WERI-Rb-1 (cell line): ENCODE results near the gene UBE2E1.
A peak's percentile ranks its signal among the peaks of the same experiment; 100 is the strongest.

ENCODE experiments used
- DNase-seq: peaks from one replicate; pipeline ENCODE4 v3.0.0-alpha.2; 2020
- H3K27ac ChIP-seq: fragments of 250-450 bp; sonication (Bioruptor Pico); 2 replicates; pipeline ENCODE4 v1.5.1; 2020; ENCODE audit warnings: mild to moderate bottlenecking, moderate library complexity
- H3K27me3 ChIP-seq: fragments of 250-450 bp; sonication (Bioruptor Pico); 2 replicates; pipeline ENCODE4 v1.5.1; 2021; ENCODE audit warnings: mild to moderate bottlenecking, low read depth, moderate library complexity; ENCODE audit not compliant: insufficient read depth, severe bottlenecking
- H3K36me3 ChIP-seq: fragments of 250-450 bp; sonication (Bioruptor Pico); 2 replicates; pipeline ENCODE4 v1.5.1; 2020; ENCODE audit warnings: mild to moderate bottlenecking, moderate library complexity
- H3K4me3 ChIP-seq: 2 replicates; pipeline ENCODE4 v1.5.1; 2011; ENCODE audit warnings: low read depth, mild to moderate bottlenecking, control low read depth, low read length
- H3K9me3 ChIP-seq: fragments of 250-450 bp; sonication (Bioruptor Pico); 2 replicates; pipeline ENCODE4 v1.5.1; 2021; ENCODE audit warnings: mild to moderate bottlenecking, moderate library complexity; ENCODE audit not compliant: severe bottlenecking
- TF ChIP-seq, protein P1 (sequence below): IDR thresholded peaks from 2 replicates; pipeline ENCODE4 v1.5.1; 2011; ENCODE audit warnings: low read depth, mild to moderate bottlenecking, control low read depth, inconsistent platforms, low read length

Gene UBE2E1

GRCh38 chr3:23921052-23921511, 115.3 kb downstream of the UBE2E1 start:
- H3K27me3 ChIP-seq: no peaks in the 10 kb centered on the region
- H3K4me3 ChIP-seq: no peak overlapping the region
- H3K27ac ChIP-seq: no peak overlapping the region
- TF ChIP-seq, protein P1, sequence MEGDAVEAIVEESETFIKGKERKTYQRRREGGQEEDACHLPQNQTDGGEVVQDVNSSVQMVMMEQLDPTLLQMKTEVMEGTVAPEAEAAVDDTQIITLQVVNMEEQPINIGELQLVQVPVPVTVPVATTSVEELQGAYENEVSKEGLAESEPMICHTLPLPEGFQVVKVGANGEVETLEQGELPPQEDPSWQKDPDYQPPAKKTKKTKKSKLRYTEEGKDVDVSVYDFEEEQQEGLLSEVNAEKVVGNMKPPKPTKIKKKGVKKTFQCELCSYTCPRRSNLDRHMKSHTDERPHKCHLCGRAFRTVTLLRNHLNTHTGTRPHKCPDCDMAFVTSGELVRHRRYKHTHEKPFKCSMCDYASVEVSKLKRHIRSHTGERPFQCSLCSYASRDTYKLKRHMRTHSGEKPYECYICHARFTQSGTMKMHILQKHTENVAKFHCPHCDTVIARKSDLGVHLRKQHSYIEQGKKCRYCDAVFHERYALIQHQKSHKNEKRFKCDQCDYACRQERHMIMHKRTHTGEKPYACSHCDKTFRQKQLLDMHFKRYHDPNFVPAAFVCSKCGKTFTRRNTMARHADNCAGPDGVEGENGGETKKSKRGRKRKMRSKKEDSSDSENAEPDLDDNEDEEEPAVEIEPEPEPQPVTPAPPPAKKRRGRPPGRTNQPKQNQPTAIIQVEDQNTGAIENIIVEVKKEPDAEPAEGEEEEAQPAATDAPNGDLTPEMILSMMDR: no peak
- H3K9me3 ChIP-seq: no peaks in the 10 kb centered on the region
- no peak for DNase-seq
- H3K36me3 ChIP-seq: peaks cover 47% of the 10 kb centered on the region

- Histone ChIP-seq H3K27me3 (no peaks in the 10 kb centered on the region), H3K4me3 (no peak overlapping the region), H3K9me3 (no peaks in the 10 kb centered on the region), H3K36me3 (peaks cover 26% of the 10 kb centered on the region), H3K27ac (no peak overlapping the region)
- TF ChIP-seq, protein P1: no peak
- DNase-seq: no peak
Observed at GRCh38 chr3:23923786-23924185, 118.0 kb downstream of the UBE2E1 start.

- no peak for DNase-seq
- TF ChIP-seq, protein P1: no peak
- Histone ChIP-seq H3K9me3 (no peaks in the 10 kb centered on the region), H3K27me3 (no peaks in the 10 kb centered on the region), H3K36me3 (peaks cover 1% of the 10 kb centered on the region), H3K27ac (no peak overlapping the region), H3K4me3 (no peak overlapping the region)
Observed at GRCh38 chr3:23926246-23926645, 120.5 kb downstream of the UBE2E1 start.

- H3K4me3 ChIP-seq: no peak overlapping the region
- H3K9me3 ChIP-seq: no peaks in the 10 kb centered on the region
- H3K27me3 ChIP-seq: no peaks in the 10 kb centered on the region
- no peak for DNase-seq
- no peaks in the 10 kb centered on the region; the same call in 1 of the 2 replicates for H3K36me3 ChIP-seq
- H3K27ac ChIP-seq: no peak overlapping the region
- TF ChIP-seq, protein P1: 0 out of 2 replicates have a peak, but pooled peaks have one; percentile 13
Observed at GRCh38 chr3:23926736-23927135, 121.0 kb downstream of the UBE2E1 start.

DNA sequence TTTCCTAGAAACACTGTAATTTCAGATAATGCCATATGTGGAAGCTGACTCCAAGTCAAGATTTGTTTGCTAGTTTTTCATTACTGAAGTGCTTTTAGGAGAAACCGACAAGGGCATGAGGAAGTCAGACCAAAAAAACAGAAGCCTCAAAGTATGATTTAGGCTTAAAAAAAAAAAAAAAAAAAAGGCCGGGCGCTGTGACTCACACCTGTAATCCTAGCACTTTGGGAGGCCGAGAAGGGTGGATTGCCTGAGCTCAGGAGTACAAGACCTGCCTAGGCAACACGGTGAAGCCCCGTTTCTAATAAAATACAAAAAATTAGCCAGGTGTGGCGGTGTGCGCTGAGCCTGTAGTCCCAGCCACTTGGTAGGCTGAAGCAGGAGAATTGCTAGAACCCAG, 122.8 kb downstream of the UBE2E1 start:
- TF ChIP-seq, protein P1: no peak
- no peak for DNase-seq
- H3K9me3 ChIP-seq: no peaks in the 10 kb centered on the region
- no peaks in the 10 kb centered on the region for H3K27me3 ChIP-seq
- no peak overlapping the region for H3K4me3 ChIP-seq
- H3K36me3 ChIP-seq: no peaks in the 10 kb centered on the region
- H3K27ac ChIP-seq: no peak overlapping the region

GRCh38 chr3:23931597-23931996, 125.8 kb downstream of the UBE2E1 start:
- Histone ChIP-seq H3K27ac (no peak overlapping the region), H3K27me3 (no peaks in the 10 kb centered on the region), H3K36me3 (no peaks in the 10 kb centered on the region), H3K9me3 (no peaks in the 10 kb centered on the region), H3K4me3 (no peak overlapping the region)
- TF ChIP-seq, protein P1: no peak
- DNase-seq: no peak
